Peyer's patch (tissue), 4 donors: ENCODE results near the gene PHLDB1.

Experiments used
- POLR2A ChIP-seq, 2 donors: fragments of 450-650 bp; IDR thresholded peaks; one replicate each; pipeline ENCODE4 v1.5.1; 2017; ENCODE audit warnings: antibody characterized with exemption in 2 of 2, mild to moderate bottlenecking in 2 of 2, moderate library complexity in 2 of 2
- TF ChIP-seq, protein P1 (sequence below), 6 experiments: fragments of 450-650 bp in 4 of 6; fragments of 200-600 bp in 2 of 6; sonication (generic) in 1 of 6; IDR thresholded peaks; one replicate each; pipeline ENCODE4 v1.5.1; 2017 to 2019; ENCODE audit warnings: antibody characterized with exemption in 6 of 6, mild to moderate bottlenecking in 3 of 6, moderate library complexity in 1 of 6

- TF ChIP-seq, protein P1, sequence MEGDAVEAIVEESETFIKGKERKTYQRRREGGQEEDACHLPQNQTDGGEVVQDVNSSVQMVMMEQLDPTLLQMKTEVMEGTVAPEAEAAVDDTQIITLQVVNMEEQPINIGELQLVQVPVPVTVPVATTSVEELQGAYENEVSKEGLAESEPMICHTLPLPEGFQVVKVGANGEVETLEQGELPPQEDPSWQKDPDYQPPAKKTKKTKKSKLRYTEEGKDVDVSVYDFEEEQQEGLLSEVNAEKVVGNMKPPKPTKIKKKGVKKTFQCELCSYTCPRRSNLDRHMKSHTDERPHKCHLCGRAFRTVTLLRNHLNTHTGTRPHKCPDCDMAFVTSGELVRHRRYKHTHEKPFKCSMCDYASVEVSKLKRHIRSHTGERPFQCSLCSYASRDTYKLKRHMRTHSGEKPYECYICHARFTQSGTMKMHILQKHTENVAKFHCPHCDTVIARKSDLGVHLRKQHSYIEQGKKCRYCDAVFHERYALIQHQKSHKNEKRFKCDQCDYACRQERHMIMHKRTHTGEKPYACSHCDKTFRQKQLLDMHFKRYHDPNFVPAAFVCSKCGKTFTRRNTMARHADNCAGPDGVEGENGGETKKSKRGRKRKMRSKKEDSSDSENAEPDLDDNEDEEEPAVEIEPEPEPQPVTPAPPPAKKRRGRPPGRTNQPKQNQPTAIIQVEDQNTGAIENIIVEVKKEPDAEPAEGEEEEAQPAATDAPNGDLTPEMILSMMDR (IDR thresholded peaks at IDR 0.05), result no peak
- no peak for TF ChIP-seq POLR2A (IDR thresholded peaks at IDR 0.05)
Measured at GRCh38 chr11:118690553-118691304, 83.3 kb downstream of the PHLDB1 start.
